Stimulated activated CD4-positive, alpha-beta T cell treated with anti-CD3 and anti-CD28 coated beads, Interleukin-4, amount 100 ng/mL, for 4 hours (primary cell): Measurements from ENCODE around the gene ADGRL1.
"Not testable (repeated sequence)": the region's sequence is repeated elsewhere in the genome, so short reads cannot be mapped to it uniquely, and the experiment has no call there.

Experiments
- DNase-seq, 2 experiments: peaks; one replicate each; pipeline ENCODE4 v3.0.0-alpha.2; 2020

ADGRL1 gene

GRCh38 chr19:14205452-14206287 lies at the start of gene ADGRL1:
Gene ADGRL1 (minus strand): TSS chr19:14206169. CDS start chr19:14183602, 22,567 bp downstream.
- DNase-seq: peak; percentile 22 to 32

DNA sequence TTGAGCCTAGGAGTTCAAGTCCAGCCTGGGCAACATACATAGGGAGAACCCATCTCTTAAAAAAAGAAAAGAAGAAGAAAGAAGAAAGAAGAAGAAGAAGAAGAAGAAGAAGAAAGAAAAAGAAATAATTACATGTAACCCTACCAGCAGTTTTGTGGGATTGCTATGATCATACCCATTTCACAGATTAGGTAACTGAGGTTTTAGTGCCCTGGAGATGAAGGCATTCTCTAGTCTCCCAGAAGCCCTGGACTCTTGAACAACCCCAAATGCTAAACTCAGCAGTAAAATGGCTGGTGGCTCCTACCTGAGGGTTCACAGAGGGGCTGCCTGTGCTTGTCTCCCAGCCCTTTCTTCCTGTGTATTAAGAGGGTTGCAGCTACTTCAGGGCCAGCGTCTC lies 49.3 kb upstream of the ADGRL1 start:
- not testable (repeated sequence) for DNase-seq

DNA sequence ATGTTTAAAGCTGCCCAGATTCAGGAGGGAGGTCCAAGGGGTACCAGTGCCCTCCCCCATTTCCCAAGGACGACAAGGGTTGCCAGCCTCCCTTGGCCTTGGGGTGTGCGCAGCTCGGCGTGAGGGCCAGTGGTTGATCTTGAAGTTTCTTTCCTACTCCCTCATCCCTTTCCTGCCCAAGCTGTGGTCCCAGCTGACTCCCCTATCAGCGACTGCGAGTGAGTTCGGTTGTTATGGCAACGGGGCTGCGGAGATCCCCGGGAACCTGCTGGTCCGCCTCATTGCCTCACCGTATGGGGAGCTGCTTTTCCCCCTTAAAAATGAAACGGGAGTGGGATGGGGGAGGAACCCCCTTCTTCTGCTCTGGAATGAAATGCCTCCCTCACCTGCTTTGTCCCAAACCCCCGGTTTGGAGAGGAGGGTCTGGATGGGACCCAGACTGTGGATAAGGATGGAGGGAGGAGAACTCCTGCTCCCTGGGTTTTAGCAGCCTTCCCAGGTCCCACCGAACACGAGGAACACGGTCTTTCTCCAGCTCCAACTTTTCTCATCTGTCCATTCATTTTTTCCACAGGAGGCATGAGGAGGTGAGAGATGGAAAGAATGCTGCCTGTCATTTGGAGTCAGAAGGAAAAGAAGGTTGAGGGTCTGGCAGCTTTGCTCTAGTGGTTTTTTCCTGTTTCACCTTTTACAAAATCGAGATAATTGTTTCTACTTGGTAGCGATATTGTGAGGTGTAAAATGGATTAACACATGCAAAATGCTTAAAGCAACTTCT lies 48.0 kb upstream of the ADGRL1 start:
- not testable (repeated sequence) for DNase-seq

DNA sequence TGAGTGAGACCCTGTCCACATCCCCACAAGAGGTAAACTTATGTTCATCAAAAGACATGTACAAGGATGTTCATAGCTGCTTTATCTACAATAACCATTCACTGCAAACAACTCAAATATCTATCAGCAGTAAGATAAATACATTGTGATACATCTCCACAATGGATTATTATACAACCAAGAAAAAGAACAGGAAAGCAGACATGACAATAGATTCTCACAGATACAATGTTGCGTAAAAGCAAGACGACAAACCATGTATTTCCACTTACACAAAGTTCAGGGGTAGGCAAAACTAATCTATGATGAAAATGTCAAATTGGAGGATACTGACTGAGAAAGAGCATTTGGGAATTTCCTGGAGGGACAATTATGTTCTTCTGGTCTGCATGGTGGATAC lies 46.2 kb upstream of the ADGRL1 start:
- not testable (repeated sequence) for DNase-seq

DNA sequence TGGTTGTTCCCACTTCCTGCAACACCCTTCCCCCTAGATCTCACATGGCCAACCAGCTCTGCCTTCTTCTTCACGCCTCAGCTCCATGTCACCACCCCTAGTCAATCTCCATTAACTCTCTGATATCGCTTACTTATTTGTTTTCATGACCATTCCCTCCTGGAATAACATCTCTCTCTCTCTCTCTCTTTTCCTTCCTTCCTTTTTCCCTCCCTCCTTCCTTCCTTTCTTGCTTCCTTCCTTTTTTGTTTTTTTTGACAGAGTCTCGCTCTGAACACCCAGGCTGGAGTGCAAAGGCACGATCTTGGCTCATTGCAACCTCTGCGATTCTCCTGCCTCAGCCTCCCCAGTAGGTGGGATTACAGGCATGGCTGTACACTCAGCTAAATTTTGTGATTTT lies 44.9 kb upstream of the ADGRL1 start:
- DNase-seq: no peak

DNA sequence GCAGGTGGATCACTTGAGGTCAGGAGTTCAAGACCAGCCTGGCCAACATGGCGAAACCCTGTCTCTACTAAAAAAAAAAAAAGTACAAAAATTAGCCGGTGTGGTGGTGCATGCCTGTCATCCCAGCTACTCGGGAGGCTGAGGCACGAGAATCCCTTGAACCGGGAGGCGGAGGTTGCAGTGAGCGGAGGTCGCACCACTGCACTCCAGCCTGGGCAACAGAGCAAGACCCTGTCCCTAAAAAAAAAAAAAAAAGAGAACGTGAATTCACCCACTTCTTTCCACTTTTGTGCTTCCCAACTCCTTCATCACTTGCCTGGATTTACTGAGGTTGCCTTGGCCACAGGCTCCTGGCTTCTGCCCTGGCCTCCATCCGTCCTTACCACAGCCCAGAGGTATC lies 44.3 kb upstream of the ADGRL1 start:
- DNase-seq: not testable (repeated sequence)

GRCh38 chr19:14249891-14250290 lies 43.9 kb upstream of the ADGRL1 start:
- not testable (repeated sequence) for DNase-seq

DNA sequence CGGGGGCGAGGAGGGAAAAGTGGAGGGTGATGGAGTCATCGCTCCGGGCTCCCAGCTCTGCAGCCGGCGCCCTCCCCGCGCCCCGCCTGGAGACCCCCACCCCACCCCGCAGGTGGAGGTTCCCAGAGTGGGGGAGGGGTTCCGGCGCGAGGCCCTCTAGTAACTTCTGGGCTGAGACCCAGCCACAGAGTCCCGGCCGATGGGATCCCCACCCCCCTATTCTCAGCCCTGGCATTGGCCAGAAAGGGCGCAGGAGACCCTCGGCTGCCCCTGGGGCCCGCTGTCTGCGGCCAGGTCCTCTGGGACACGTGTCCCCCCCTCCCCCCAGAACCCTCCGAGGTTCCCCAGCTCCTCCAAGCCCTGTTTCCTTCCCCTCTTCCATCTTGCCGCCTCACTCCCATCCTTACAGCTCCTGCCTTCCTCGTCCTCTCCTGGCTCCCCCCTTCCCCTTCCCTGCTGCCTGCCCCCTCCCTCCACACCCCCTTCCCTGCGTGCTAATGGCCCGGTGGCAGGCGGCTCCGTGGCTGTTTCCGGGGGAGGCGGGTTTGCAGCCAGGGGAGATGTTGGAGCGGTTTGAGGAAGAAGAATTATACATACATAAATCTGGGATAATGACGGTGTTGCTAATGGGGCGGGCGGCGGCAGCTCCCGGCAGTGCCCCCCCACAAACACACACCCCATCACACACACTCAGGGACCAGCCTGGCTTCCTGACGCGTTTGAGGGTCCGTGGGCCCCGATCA lies 43.2 kb upstream of the ADGRL1 start:
- peak; percentile 10 to 30 for DNase-seq

- peak; percentile 15 to 40 for DNase-seq
Observed at GRCh38 chr19:14248578-14249011, 42.6 kb upstream of the ADGRL1 start.

DNA sequence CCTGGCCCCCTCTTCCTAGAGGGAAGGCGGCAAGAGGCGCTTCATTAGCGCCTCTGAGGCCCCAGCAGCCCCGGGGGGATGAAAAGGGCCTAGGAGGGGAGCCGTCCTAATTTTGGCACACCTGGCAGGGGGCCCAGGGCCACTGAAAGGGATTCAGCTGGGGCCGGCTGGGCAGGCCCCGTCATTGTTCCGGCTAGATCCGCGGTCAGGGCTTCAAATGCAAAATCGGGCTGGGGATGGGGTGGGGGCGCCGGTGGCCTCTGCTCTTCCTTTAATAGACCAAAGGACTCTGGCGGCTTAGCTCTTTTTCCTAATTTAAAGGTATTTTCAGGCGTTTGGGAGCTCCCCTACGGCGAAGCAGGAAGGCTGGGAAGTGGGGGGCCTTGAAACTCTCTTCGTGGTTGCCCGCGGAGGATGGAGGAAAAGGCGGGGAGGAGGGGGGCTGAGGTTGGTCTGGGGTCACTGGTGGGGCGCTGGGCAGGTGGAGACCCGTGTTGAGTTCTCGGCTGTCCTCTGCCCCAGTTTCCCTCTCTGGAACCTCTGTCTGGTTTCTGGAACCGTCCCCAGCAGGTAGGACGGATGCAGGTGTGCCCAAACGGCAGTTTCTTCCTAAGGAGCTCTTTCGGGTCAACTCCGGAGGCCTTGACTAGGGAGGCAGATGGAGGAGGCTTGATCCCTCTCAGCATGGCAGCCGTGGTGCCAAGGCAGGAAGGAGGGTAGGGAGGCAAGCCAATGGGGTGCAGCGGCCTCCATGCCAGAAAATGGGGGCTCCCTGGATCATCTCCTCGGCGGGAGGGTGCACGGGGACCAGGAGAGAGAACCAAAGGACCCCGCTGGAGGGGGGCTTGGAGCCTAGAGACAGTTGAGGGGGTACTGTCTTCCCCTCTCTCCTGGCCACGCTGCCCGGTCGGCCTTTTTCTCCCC lies 41.8 kb upstream of the ADGRL1 start:
- DNase-seq: not testable (repeated sequence)

- not testable (repeated sequence) for DNase-seq
Observed at GRCh38 chr19:14247205-14247547, 41.2 kb upstream of the ADGRL1 start.

DNA sequence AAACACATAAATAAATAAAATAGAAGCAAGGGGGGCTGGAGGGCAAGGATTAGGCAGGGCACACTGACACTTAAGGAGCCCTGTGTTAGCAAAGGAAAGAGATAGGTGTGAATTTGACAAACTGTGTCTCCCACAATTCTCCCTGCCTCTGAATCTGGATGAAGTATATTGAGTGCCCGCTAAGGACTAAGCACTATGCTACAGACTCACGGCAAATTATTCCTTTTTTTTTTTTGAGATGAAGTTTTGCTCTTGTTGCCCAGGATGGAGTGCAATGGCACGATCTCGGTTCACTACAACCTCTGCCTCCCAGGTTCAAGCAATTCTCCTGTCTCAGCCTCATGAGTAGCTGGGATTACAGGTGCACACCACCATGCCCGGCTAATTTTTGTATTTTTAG lies 38.4 kb upstream of the ADGRL1 start:
- DNase-seq: not testable (repeated sequence)

DNA sequence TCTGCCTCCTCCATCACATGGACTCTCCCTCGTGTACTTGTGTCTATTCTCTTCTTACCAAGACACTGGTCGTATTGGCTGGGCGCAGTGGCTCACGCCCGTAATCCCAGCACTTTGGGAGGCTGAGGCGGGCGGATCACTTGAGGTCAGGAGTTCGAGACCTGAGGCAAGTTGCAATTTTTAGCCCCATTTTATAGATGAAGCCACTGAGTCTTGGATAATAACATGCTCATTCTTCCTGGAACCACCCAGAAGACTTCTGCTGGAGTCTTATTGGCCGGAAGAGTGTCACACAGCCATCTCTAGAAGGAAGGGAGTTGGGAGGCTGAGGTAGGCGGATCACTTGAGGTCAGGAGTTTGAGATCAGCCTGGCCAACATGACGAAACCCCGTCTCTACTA lies 37.7 kb upstream of the ADGRL1 start:
- not testable (repeated sequence) for DNase-seq

GRCh38 chr19:14237014-14237941 lies 31.3 kb upstream of the ADGRL1 start:
- no peak for DNase-seq

DNA sequence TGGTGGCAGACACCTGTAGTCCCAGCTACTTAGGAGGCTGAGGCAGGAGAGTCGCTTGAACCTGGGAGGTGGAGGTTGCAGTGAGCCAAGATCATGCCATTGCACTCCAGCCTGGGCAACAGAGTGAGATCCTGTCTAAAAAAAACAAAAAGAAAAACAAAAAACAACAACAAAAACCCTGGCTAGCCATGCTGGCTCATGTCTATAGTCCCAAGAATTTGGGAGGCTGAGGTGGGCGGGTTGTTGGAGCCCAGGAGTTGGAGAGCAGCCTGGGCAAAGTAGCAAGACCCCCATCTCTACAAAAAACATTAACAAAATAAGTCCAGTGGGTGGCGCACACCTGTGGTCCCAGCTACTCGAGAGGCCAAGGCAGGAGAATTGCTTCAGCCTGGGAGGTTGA lies 27.0 kb upstream of the ADGRL1 start:
- not testable (repeated sequence) for DNase-seq

- not testable (repeated sequence) for DNase-seq
Observed at GRCh38 chr19:14228446-14229071, 22.6 kb upstream of the ADGRL1 start.

DNA sequence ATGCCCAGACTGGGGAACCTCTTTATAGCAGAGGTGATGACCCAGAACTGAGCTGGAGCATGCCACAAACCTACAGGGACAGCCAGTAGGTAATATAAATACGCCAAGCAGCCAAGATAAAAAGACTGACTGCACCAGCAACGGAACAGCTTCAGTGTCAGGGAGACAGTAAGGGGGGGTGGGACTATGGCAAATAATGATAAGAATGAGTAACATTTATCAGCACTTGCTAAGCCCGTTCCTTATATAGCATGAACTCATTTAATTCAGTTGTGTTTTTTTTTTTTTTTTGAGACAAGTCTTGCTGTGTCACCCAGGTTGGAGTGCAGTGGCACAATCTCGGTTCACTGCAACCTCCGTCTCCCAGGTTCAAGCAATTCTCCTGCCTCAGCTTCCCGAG lies 20.5 kb upstream of the ADGRL1 start:
- not testable (repeated sequence) for DNase-seq

DNA sequence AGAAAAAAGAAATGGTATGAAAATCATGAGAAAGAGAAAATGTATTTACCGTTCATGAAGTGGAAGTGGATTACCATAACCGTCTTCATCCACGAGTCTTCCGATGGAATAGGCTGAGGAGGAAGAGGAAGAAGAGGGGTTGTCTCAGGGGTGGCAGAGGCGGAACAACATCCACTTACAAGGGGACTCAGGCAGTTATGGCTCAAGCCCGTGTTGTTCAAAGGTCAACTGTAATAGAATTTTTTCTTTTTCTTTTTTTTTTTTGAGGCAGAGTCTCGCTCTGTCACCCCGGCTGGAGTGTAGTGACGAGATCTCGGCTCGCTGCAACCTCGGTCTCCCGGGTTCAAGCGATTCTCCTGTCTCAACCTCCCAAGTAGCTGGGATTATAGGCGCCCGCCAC lies 16.9 kb upstream of the ADGRL1 start:
- no peak for DNase-seq

DNA sequence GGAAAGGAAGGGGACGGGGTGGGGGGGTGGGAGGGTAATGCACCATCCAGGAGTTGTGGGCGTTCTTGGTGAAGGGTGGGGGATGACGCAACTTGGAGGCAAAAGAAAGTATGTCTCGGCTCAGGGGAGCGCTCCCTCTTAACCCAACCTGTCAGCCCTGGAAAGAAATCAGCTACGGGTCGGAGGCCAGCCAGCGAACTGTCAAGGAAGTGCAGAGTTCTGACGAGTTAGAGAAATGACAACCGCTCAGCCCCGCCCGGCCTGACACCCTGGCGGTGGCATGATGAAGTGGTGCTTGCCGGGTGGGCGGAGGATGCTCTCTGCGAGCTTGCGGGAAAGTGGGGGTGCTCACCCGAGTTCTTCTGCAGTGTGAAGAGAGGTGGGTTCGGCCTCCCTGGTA lies 15.4 kb upstream of the ADGRL1 start:
- DNase-seq: peak; percentile 55 to 70

DNA sequence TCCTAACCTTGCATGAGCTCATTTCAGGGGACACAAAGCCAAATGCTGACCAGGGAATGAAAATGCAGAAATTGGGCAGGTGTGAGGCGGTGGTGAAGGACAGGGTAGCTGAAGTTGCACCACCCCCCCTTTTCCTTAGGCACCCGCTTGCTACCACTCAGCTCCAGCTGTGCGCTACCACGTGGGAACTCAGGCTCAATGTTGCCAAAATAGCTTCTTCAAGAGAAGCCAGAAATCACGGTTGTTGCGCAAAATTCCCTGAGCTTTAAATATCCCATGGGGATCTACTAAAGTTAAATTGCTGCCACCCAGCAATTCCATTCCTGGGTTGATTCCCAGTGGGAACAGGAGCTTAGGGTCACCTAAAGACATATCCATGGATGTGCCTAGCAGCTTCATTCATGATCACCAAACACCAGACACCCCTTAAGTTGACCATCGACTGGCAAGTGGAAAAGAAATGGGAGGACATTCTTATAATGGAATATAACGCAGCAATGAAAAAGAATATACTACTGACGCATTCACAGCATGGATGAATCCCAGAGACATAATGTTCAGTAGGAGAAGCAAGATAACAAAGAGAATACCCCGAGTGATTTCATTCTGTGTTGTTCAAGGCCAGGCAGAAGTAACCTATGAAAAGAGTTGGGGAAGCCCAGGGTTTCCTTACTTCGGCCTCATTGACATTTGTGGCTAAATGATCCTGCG lies 12.8 kb upstream of the ADGRL1 start:
- no peak for DNase-seq
